Ascending aorta (tissue), 2 donors: ENCODE results near the gene STK32B. TPM values are rescaled to one million over a fixed set of nuclear protein-coding genes. Genes with fewer than 3 reads are reported as not detected.

Experiments used
- DNase-seq, 2 donors: peaks; one replicate each; pipeline ENCODE4 v3.0.0-alpha.2; 2019; ENCODE audit warnings: low spot score in 2 of 2
- H3K27ac ChIP-seq, 2 donors: fragments of 200-600 bp; sonication (generic); one replicate each; pipeline ENCODE4 v1.5.1; 2016 to 2017; ENCODE audit warnings: mild to moderate bottlenecking in 1 of 2
- H3K27me3 ChIP-seq: fragments of 200-600 bp; sonication (generic); one replicate; pipeline ENCODE4 v1.5.1; 2017
- H3K36me3 ChIP-seq, 2 donors: fragments of 200-600 bp; sonication (generic); one replicate each; pipeline ENCODE4 v1.5.1; 2016
- H3K4me1 ChIP-seq, 2 donors: fragments of 200-600 bp; sonication (generic); one replicate each; pipeline ENCODE4 v1.5.1; 2016 to 2017; ENCODE audit warnings: mild to moderate bottlenecking in 1 of 2
- H3K4me3 ChIP-seq, 2 donors: fragments of 200-600 bp; sonication (generic); one replicate each; pipeline ENCODE4 v1.5.1; 2016 to 2017; ENCODE audit warnings: mild to moderate bottlenecking in 1 of 2
- H3K9me3 ChIP-seq, 2 donors: fragments of 200-600 bp; sonication (generic); one replicate each; pipeline ENCODE4 v1.5.1; 2016
- intact Hi-C: fragments of 100-400 bp; cut with DNase I; formaldehyde crosslinking; loops from one replicate; pipeline ENCODE4 v1.15.1; 2023
- total RNA-seq: library from RNA; depleted of rRNA; stranded (reverse); fragments of >200 nt; gene quantifications from one replicate; pipeline ENCODE4 v1.1.0, GENCODE V29; 2016
- TF ChIP-seq, protein P1 (sequence below), 3 experiments: fragments of 200-600 bp in 2 of 3; fragments of 450-650 bp in 1 of 3; sonication (generic) in 2 of 3; IDR thresholded peaks; one replicate each; pipeline ENCODE4 v1.5.1; 2016 to 2019; ENCODE audit warnings: antibody characterized with exemption in 3 of 3, mild to moderate bottlenecking in 1 of 3, moderate library complexity in 1 of 3

Gene STK32B
- total RNA-seq, 1 donor from 2014 or later: 2.3 TPM

- H3K27ac ChIP-seq: no peak overlapping the region
- intact Hi-C loops: no loop called here
- no peaks in the 10 kb centered on the region for H3K36me3 ChIP-seq
- TF ChIP-seq, protein P1, sequence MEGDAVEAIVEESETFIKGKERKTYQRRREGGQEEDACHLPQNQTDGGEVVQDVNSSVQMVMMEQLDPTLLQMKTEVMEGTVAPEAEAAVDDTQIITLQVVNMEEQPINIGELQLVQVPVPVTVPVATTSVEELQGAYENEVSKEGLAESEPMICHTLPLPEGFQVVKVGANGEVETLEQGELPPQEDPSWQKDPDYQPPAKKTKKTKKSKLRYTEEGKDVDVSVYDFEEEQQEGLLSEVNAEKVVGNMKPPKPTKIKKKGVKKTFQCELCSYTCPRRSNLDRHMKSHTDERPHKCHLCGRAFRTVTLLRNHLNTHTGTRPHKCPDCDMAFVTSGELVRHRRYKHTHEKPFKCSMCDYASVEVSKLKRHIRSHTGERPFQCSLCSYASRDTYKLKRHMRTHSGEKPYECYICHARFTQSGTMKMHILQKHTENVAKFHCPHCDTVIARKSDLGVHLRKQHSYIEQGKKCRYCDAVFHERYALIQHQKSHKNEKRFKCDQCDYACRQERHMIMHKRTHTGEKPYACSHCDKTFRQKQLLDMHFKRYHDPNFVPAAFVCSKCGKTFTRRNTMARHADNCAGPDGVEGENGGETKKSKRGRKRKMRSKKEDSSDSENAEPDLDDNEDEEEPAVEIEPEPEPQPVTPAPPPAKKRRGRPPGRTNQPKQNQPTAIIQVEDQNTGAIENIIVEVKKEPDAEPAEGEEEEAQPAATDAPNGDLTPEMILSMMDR (IDR thresholded peaks at IDR 0.05): no peak
- DNase-seq: no peak
- H3K4me1 ChIP-seq: no peaks in the 10 kb centered on the region
- H3K27me3 ChIP-seq: no peaks in the 10 kb centered on the region
- H3K9me3 ChIP-seq: no peaks in the 10 kb centered on the region
- no peak overlapping the region for H3K4me3 ChIP-seq
Measured at GRCh38 chr4:5541169-5541568, 489.9 kb downstream of the STK32B start.

GRCh38 chr4:5543681-5544080 lies 492.4 kb downstream of the STK32B start:
- TF ChIP-seq, protein P1 (IDR thresholded peaks at IDR 0.05): no peak
- Histone ChIP-seq H3K4me1 (no peaks in the 10 kb centered on the region), H3K36me3 (peaks cover 3 to 7% of the 10 kb centered on the region in 2 donors), H3K27me3 (no peaks in the 10 kb centered on the region), H3K9me3 (no peaks in the 10 kb centered on the region), H3K4me3 (no peak overlapping the region), H3K27ac (no peak overlapping the region)
- no peak for DNase-seq
- intact Hi-C loops: no loop called here

- intact Hi-C loops: no loop called here
- no peaks in the 10 kb centered on the region for H3K4me1 ChIP-seq
Measured at GRCh38 chr4:5544762-5545161, 493.5 kb downstream of the STK32B start.

GRCh38 chr4:5545271-5545670 lies 494.0 kb downstream of the STK32B start:
- intact Hi-C loops: no loop called here
- DNase-seq: no peak
- Histone ChIP-seq H3K9me3 (no peaks in the 10 kb centered on the region), H3K27me3 (no peaks in the 10 kb centered on the region), H3K36me3 (peaks cover 3 to 13% of the 10 kb centered on the region in 2 donors), H3K4me3 (no peak overlapping the region), H3K4me1 (no peaks in the 10 kb centered on the region), H3K27ac (no peak overlapping the region)
- TF ChIP-seq, protein P1 (IDR thresholded peaks at IDR 0.05): no peak

More at GRCh38 chr4:5544762-5545161, 493.5 kb downstream of the STK32B start:
- Histone ChIP-seq H3K36me3 (peaks cover 3 to 7% of the 10 kb centered on the region in 2 donors), H3K27me3 (no peaks in the 10 kb centered on the region), H3K27ac (no peak overlapping the region), H3K4me3 (no peak overlapping the region), H3K9me3 (no peaks in the 10 kb centered on the region)
- no peak for DNase-seq
- TF ChIP-seq, protein P1 (IDR thresholded peaks at IDR 0.05): no peak

- H3K9me3 ChIP-seq: no peaks in the 10 kb centered on the region
- TF ChIP-seq, protein P1 (IDR thresholded peaks at IDR 0.05): no peak
- H3K4me3 ChIP-seq: no peak overlapping the region
- intact Hi-C loops: no loop called here
- H3K36me3 ChIP-seq: peaks cover 3 to 20% of the 10 kb centered on the region in 2 donors
- DNase-seq: no peak
- no peaks in the 10 kb centered on the region for H3K4me1 ChIP-seq
- no peaks in the 10 kb centered on the region for H3K27me3 ChIP-seq
- no peak overlapping the region for H3K27ac ChIP-seq
Measured at GRCh38 chr4:5547651-5548249, 496.5 kb downstream of the STK32B start.

Other genes starting within 250 kb of the STK32B start
- 26.0 TPM for gene MSX1, start 191.8 kb upstream of the STK32B start, total RNA-seq
- gene CYTL1, start 32.0 kb upstream of the STK32B start, total RNA-seq: 0.85 TPM